HEK293 (cell line): ENCODE data around the gene LPAR6.
A peak's percentile ranks its signal among the peaks of the same experiment; 100 is the strongest.

Experiments
- CTCF ChIA-PET: fragments of 350-600 bp; formaldehyde crosslinking; extraction: SDS; loops from one replicate; lab custom pipeline; 2021; ENCODE audit warnings: antibody characterized with exemption; lab: Yijun Ruan, JAX
- POLR2A ChIA-PET: fragments of 300-600 bp; formaldehyde crosslinking; extraction: SDS; loops from one replicate; lab custom pipeline; 2020; ENCODE audit warnings: antibody characterized with exemption, inconsistent platforms; lab: Yijun Ruan, JAX
- H3K27ac ChIP-seq: fragments of 200-500 bp; sonication (Bioruptor generic); 2 replicates; pipeline ENCODE4 v1.5.1; 2014; ENCODE audit warnings: low read depth, low read length, control low read depth, inconsistent platforms; ENCODE audit errors: extremely low read depth
- H3K36me3 ChIP-seq, 2 experiments: fragments of 200-500 bp in 1 of 2; sonication (Bioruptor generic) in 1 of 2; 1 replicate in 1 of 2; 2 replicates in 1 of 2; pipeline ENCODE4 v1.5.1; 2014 to 2017; ENCODE audit warnings: inconsistent platforms in 2 of 2, low read length in 2 of 2; ENCODE audit not compliant: control insufficient read depth in 2 of 2, insufficient read depth in 1 of 2
- H3K4me1 ChIP-seq: fragments of 200-500 bp; sonication (Bioruptor generic); 2 replicates; pipeline ENCODE4 v1.5.1; 2014; ENCODE audit warnings: mild to moderate bottlenecking, low read length, inconsistent platforms; ENCODE audit not compliant: control insufficient read depth, insufficient read depth
- H3K4me3 ChIP-seq: 2 replicates; pipeline ENCODE4 v1.5.1; 2011; ENCODE audit warnings: low read depth, mild to moderate bottlenecking, control low read depth, low read length, moderate library complexity
- H3K9me3 ChIP-seq: fragments of 200-500 bp; sonication (Bioruptor generic); 2 replicates; pipeline ENCODE4 v1.5.1; 2014; ENCODE audit warnings: low read depth, low read length, inconsistent platforms; ENCODE audit not compliant: control insufficient read depth, insufficient read depth
- FEZF1 ChIP-seq: fragments of 450-650 bp; formaldehyde crosslinking; IDR thresholded peaks from 2 replicates; pipeline ENCODE4 v1.5.1; 2016; ENCODE audit warnings: missing biosample characterization, missing genetic modification characterization
- PATZ1 ChIP-seq: fragments of 450-650 bp; formaldehyde crosslinking; IDR thresholded peaks from 2 replicates; pipeline ENCODE4 v1.5.1; 2016; ENCODE audit warnings: missing biosample characterization, missing genetic modification characterization
- ZBTB49 ChIP-seq: fragments of 450-650 bp; formaldehyde crosslinking; IDR thresholded peaks from 2 replicates; pipeline ENCODE4 v1.5.1; 2016; ENCODE audit warnings: missing biosample characterization, missing genetic modification characterization, low read depth
- ZBTB8A ChIP-seq: fragments of 450-650 bp; formaldehyde crosslinking; IDR thresholded peaks from 2 replicates; pipeline ENCODE4 v1.5.1; 2016; ENCODE audit warnings: missing biosample characterization, missing genetic modification characterization
- ZIC2 ChIP-seq: fragments of 450-650 bp; formaldehyde crosslinking; IDR thresholded peaks from 2 replicates; pipeline ENCODE4 v1.5.1; 2016; ENCODE audit warnings: missing biosample characterization, missing genetic modification characterization
- ZNF214 ChIP-seq: fragments of 450-650 bp; formaldehyde crosslinking; IDR thresholded peaks from 2 replicates; pipeline ENCODE4 v1.5.1; 2017; ENCODE audit warnings: missing biosample characterization, mild to moderate bottlenecking, missing genetic modification characterization, borderline replicate concordance
- ZNF274 ChIP-seq, 2 experiments: fragments of 200-500 bp in 1 of 2; fragments of 450-650 bp in 1 of 2; sonication (Bioruptor generic) in 1 of 2; formaldehyde crosslinking in 1 of 2; IDR thresholded peaks; 2 replicates each; pipeline versions ENCODE4 v1.5.1 to v1.6.1; 2014 to 2016; ENCODE audit warnings: borderline replicate concordance in 1 of 2, inconsistent platforms in 1 of 2, low read length in 1 of 2, missing biosample characterization in 1 of 2, missing genetic modification characterization in 1 of 2
- ZNF391 ChIP-seq: fragments of 450-650 bp; formaldehyde crosslinking; IDR thresholded peaks from 2 replicates; pipeline ENCODE4 v1.5.1; 2016; ENCODE audit warnings: low read depth, missing biosample characterization, missing genetic modification characterization, borderline replicate concordance
- ZNF404 ChIP-seq: fragments of 450-650 bp; formaldehyde crosslinking; IDR thresholded peaks from 2 replicates; pipeline ENCODE4 v1.5.1; 2017; ENCODE audit warnings: missing biosample characterization, missing genetic modification characterization
- ZNF626 ChIP-seq: fragments of 450-650 bp; sonication (Bioruptor Pico); formaldehyde crosslinking; IDR thresholded peaks from 2 replicates; pipeline ENCODE4 v1.5.1; 2018; ENCODE audit warnings: missing biosample characterization, missing genetic modification characterization, inconsistent platforms
- ZNF660 ChIP-seq: fragments of 450-650 bp; IDR thresholded peaks from 2 replicates; pipeline ENCODE4 v1.5.1; 2018; ENCODE audit warnings: missing biosample characterization, mild to moderate bottlenecking, missing genetic modification characterization
- TF ChIP-seq, protein P1 (sequence below): fragments of 450-650 bp; formaldehyde crosslinking; IDR thresholded peaks from 2 replicates; pipeline ENCODE4 v1.5.1; 2016; ENCODE audit warnings: missing biosample characterization, missing genetic modification characterization
- TF ChIP-seq, protein P2 (sequence below): fragments of 450-650 bp; formaldehyde crosslinking; IDR thresholded peaks from 2 replicates; pipeline ENCODE4 v1.5.1; 2017; ENCODE audit warnings: missing biosample characterization, missing genetic modification characterization

LPAR6 gene

GRCh38 chr13:48412881-48413351 is at the start of gene LPAR6:
Gene LPAR6 (minus strand): TSS chr13:48413113. CDS start chr13:48412423, 690 bp downstream.
- peaks cover 5% of the 10 kb centered on the region; the same call in 1 of the 2 replicates for H3K4me1 ChIP-seq
- H3K9me3 ChIP-seq: no peaks in the 10 kb centered on the region
- H3K36me3 ChIP-seq: peaks cover 0 to 3% of the 10 kb centered on the region in 2 experiments; a peak in 2 of 3 replicates
- POLR2A ChIA-PET: no interaction called here
- CTCF ChIA-PET: no interaction called here
- TF ChIP-seq FEZF1 (tag by site-specific recombination): 0 out of 2 replicates have a peak, but pooled peaks have one; percentile 42
- TF ChIP-seq ZNF274 (IDR thresholded peaks at IDR 0.05; ENCODE audit: low read length): no peak
- no peak for TF ChIP-seq ZNF274 (tag by site-specific recombination; IDR thresholded peaks at IDR 0.05; ENCODE audit: borderline replicate concordance)
- TF ChIP-seq, protein P1, sequence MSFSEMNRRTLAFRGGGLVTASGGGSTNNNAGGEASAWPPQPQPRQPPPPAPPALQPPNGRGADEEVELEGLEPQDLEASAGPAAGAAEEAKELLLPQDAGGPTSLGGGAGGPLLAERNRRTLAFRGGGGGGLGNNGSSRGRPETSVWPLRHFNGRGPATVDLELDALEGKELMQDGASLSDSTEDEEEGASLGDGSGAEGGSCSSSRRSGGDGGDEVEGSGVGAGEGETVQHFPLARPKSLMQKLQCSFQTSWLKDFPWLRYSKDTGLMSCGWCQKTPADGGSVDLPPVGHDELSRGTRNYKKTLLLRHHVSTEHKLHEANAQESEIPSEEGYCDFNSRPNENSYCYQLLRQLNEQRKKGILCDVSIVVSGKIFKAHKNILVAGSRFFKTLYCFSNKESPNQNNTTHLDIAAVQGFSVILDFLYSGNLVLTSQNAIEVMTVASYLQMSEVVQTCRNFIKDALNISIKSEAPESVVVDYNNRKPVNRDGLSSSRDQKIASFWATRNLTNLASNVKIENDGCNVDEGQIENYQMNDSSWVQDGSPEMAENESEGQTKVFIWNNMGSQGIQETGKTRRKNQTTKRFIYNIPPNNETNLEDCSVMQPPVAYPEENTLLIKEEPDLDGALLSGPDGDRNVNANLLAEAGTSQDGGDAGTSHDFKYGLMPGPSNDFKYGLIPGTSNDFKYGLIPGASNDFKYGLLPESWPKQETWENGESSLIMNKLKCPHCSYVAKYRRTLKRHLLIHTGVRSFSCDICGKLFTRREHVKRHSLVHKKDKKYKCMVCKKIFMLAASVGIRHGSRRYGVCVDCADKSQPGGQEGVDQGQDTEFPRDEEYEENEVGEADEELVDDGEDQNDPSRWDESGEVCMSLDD: no peak
- TF ChIP-seq PATZ1 (tag by site-specific recombination): no peak
- no peak for TF ChIP-seq ZNF214 (tag by site-specific recombination)
- H3K4me3 ChIP-seq: peak within 1 kb of the TSS; percentile 46
- peak within 1 kb of the TSS; percentile 60 for H3K27ac ChIP-seq

GRCh38 chr13:48457578-48458242 is 44.8 kb upstream of the LPAR6 start:
- POLR2A ChIA-PET: no interaction called here

More at GRCh38 chr13:48457578-48458242, 44.8 kb upstream of the LPAR6 start:
- H3K36me3 ChIP-seq: peaks cover 8 to 14% of the 10 kb centered on the region in 2 experiments
- CTCF ChIA-PET: no interaction called here
- H3K4me1 ChIP-seq: peaks cover 2% of the 10 kb centered on the region; the same call in 1 of the 2 replicates
- no peaks in the 10 kb centered on the region for H3K9me3 ChIP-seq
- TF ChIP-seq, protein P2, sequence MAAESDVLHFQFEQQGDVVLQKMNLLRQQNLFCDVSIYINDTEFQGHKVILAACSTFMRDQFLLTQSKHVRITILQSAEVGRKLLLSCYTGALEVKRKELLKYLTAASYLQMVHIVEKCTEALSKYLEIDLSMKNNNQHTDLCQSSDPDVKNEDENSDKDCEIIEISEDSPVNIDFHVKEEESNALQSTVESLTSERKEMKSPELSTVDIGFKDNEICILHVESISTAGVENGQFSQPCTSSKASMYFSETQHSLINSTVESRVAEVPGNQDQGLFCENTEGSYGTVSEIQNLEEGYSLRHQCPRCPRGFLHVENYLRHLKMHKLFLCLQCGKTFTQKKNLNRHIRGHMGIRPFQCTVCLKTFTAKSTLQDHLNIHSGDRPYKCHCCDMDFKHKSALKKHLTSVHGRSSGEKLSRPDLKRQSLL (tag by site-specific recombination): no peak
- no peak for TF ChIP-seq ZBTB8A (tag by site-specific recombination)
- TF ChIP-seq ZIC2: no peak
- TF ChIP-seq ZNF404 (tag by site-specific recombination): no peak
- no peak for TF ChIP-seq ZNF660
- TF ChIP-seq ZNF626 (tag by site-specific recombination): no peak
- TF ChIP-seq ZNF391 (tag by site-specific recombination): no peak
- TF ChIP-seq ZBTB49 (tag by site-specific recombination): no peak
- TF ChIP-seq, all 188 proteins: peak for 0
- Histone ChIP-seq H3K4me3 (no peak overlapping the region), H3K27ac (no peak overlapping the region)
